ENCODE measurements around the gene ZNF662.
"Not testable (repeated sequence)": the region's sequence is repeated elsewhere in the genome, so short reads cannot be mapped to it uniquely, and the experiment has no call there.

Gene ZNF662

DNA sequence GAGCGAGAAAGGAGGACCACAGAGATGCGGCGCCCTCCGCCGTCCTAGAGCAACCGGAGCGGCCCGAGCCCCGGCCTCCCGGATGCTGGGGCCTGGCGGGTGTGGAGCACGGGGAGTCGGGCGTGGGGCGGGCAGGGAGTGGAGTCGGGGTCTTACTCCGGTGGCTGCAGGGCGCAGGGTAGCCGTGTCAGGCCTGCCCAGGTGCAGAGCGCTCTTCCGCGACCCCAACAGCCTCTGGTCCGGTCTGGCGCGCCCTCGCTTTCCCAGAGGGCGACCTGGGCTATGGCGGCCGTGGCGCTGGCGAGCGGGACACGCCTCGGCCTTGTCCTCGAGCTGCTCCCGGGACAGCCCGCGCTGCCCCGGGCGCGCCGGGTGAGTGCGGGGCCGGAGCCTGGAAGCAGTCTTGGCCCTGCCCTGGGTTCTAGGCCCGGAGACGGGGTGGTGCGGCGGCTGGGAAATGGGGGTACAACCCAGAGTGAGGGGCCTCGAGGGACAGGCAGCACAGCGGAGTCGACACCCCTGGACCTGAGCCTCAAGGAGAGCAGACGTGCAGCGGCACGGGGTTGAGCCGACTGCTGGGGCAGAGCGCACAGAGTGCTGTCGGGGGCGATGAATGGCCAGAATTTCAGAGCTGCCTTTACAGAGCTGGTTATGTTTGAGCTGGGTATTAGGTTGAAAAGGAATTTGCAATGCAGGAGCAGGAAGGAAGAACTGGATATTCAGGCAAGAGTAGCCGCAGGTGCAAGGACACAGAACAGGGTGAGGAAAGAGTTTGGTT lies at the start of gene ZNF662:
Gene ZNF662 (plus strand): TSS at position 73 of the 778 bp plus-strand sequence. CDS start 1,973 bp downstream, outside the sequence.
- DNase-seq (ENCODE audit: extremely low read depth in 1 of 2, low read depth in 1 of 2), result peak in 1 of 2 donors; percentile 6

DNA sequence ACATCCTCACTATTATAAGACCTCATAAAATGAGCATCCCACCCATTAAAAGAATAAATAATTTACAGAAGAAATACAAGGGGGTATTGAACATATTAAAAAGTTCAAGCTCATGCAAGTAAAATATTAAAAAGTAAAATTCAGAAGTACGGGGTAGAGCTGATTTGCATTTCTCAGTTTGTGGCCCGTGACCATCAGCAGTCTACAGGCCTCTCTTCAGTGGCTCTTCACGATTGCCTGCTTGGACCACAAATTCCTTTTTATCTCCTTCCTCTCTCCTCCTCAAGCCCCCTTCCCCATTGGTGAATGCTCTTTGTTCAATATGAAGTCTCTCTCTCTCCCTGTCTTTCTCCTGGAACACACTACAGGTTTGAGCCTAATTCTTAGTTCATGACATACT lies 49.4 kb upstream of the ZNF662 start:
- no peak for DNase-seq (ENCODE audit: extremely low read depth in 1 of 2, low read depth in 1 of 2)

DNA sequence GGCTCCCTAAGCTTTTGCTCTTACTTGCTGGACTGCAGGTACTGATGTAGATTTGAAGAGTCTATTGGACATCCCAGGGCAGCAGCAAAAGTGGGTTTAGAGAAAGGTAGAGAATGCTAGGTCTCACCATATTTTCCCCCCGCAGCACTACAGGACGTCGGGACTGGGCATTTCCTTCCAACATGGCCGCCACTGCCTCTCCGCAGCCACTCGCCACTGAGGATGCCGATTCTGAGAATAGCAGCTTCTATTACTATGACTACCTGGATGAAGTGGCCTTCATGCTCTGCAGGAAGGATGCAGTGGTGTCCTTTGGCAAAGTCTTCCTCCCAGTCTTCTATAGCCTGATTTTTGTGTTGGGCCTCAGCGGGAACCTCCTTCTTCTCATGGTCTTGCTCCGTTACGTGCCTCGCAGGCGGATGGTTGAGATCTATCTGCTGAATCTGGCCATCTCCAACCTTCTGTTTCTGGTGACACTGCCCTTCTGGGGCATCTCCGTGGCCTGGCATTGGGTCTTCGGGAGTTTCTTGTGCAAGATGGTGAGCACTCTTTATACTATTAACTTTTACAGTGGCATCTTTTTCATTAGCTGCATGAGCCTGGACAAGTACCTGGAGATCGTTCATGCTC lies 41.5 kb upstream of the ZNF662 start:
- DNase-seq (ENCODE audit: extremely low read depth in 1 of 2, low read depth in 1 of 2), result no peak

DNA sequence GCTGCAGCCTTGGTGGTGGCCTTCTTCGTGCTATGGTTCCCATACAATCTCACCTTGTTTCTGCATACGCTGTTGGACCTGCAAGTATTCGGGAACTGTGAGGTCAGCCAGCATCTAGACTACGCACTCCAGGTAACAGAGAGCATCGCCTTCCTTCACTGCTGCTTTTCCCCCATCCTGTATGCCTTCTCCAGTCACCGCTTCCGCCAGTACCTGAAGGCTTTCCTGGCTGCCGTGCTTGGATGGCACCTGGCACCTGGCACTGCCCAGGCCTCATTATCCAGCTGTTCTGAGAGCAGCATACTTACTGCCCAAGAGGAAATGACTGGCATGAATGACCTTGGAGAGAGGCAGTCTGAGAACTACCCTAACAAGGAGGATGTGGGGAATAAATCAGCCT lies 40.7 kb upstream of the ZNF662 start:
- DNase-seq (ENCODE audit: extremely low read depth in 1 of 2, low read depth in 1 of 2), result no peak

DNA sequence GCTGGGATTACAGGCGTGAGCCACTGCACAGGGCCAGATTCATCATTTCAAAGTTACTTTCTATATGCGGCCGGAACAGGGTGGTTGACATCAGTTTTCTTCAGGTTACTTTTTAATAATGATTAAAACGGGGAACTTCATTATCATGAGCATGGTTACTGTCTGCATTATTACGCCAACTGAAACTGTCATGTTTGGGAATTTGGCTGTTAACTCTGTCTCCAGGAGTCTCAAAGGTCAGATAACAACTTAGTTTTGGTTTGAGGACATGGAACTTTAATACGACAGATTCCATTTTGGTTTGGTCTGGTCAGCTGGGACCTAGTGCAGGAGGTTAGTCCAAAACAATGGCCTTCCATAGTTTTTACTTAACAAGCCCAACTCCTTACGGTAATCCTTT lies 38.8 kb upstream of the ZNF662 start:
- DNase-seq (ENCODE audit: extremely low read depth in 1 of 2, low read depth in 1 of 2), result no peak

DNA sequence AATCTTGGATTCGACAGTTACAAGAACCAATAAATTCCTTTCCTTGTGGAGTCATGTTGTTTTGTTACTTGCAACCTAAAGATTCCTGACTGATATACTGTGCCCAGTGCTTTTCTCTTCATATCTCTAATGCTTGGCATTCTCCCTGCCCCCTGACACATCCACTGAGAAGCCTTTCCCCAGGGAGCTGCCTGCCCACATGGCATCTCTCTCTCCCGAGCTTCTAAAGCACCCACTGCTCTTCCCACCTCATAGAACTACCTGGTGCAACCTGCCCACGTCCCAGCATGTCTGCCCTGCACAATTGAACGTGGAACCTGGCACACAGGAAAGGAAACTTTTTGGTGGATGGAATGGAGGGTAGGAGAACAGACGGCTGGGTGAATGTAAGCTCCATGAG lies 37.1 kb upstream of the ZNF662 start:
- no peak for DNase-seq (ENCODE audit: extremely low read depth in 1 of 2, low read depth in 1 of 2)

DNA sequence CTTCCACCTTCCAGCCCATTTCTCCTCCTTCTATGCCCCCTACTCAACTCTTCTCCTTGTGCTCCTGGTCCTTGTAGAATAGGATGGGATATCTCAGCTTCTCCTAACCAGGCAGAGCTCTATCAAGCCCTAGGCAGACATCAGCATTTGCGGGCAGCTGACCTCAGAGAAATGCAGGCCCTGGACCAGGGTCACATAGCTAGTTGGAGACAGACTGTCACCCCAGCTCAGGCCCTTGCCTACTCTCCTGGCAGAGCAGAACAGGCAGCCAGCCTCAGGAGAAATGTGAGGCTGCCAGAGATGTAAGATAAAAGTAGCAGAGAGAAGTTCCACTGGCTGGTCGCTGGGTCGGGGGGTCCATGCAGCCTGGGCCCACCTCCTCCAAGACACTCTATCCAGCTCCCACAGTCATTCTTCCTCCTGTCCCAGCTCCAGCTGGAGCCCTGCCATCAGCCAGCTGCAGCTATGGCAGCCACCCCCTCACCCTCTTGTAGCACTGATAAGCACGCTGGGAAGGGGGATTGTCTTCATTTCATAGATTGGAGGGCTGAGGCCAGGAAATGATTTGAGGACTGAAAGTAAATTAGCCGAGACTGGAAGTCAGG lies 34.2 kb upstream of the ZNF662 start:
- no peak for DNase-seq (ENCODE audit: extremely low read depth in 1 of 2, low read depth in 1 of 2)

DNA sequence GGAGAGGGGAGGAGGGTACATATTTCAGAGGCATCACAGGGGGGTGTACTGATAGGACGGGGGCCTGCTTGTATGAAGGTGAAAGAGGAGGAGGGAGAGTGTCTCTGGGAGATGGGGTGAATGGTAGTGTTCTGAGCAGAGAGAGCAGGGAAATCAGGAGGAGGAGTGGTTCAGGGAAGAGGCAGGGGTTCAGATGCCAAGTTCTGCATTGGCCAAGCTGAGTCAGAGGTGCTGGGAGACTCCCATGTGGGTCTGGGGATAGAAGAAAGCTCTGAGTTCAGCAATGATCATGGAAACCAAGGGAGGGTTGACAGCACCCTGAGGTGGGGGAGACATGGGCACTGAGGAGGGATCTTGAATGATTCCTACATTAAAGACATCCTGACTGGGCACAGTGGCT lies 33.2 kb upstream of the ZNF662 start:
- no peak for DNase-seq (ENCODE audit: extremely low read depth in 1 of 2, low read depth in 1 of 2)

DNA sequence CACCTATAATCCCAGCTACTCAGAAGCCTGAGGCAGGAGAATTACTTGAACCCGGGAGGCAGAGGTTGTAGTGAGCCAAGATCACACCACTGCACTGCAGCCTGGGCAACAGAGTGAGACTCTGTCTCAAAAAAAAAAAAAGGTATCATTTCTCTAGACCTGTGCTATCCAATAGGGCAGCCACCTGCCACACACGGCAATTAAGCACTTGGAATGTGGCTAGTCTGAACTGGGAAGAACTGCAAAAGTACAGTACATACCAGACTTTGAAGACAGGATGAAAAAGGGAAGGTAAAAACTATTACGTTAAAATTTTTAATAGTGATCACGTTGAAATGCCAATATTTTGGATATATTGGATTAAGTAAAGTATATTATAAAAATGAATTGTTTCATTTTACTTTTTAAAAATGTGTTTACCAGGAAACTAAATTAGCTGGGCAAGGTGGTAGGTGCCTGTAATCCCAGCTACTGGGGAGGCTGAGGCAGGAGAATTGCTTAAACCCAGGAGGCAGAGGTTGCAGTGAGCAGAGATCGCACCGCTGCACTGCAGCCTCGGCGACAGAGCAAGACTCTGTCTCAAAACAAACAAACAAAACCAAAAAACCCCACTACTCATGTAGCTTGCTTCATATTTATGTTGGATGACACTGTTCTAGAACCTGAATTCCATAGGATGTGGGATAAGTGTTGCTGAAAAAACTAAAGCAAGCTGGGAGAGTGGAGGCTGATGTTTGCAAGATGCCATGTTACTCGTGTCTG lies 32.5 kb upstream of the ZNF662 start:
- DNase-seq (ENCODE audit: extremely low read depth in 1 of 2, low read depth in 1 of 2), result no peak

DNA sequence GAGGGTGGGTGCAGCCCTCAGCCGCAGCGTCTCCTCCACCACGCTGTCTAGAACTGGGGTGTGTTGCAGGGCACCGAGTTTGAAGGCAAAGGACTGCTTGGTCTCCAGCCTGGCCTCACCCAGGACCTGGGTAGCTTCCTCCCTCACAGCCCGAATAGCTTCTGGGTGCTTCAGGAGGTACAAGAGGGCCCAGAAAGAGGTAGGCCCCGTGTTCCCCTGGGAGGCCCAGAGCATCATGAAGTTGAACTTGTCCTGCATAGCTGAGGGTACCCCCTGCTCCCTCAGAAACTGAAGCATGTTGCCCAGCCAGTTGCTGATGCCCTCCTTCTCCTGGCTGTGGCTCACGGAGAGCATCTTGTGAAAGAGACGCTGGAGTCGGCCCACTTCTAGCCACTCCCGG lies 31.2 kb upstream of the ZNF662 start:
- no peak for DNase-seq (ENCODE audit: extremely low read depth in 1 of 2, low read depth in 1 of 2)

DNA sequence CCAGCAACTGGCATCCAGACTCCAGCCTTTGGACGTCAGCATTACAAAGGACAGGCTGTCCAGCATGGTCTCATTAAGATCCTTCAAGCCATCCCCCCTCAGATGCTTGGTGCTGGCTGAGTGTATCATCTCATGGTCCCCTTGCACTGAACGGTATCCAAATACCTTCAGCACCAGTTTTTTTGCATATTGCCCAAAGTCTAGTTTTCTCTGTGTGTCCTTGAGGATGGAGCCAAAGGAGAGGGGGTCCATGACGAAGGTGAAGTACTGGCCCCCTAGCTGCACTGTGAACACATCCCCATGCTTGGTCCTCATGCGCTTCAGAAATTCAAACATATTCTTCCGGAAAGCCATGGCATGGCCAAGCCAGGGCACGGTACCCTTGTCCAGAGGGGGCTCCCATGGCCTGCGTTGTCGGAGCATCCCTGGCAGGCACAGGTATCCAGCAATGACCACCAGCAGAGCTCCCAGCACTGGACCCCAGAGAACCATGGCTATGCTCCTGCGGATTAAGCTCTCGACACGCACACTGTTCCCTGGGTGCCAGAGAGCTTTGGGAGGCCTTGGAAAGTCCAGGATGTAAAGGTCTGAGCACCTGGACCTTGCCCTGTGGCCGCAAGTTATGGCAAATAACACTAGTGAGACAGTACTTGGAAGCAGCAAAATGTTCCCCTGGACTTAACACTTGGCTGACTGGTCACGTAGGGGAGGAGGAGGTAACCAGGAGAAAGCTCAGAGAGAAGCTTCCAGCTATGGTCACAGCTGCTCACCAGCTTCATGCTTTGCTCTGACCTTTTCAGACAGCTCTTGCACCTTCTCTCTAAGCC lies 30.4 kb upstream of the ZNF662 start, which contains the start of gene CYP8B1:
Gene CYP8B1 (minus strand): TSS at position 555 of the 827 bp plus-strand sequence. CDS start 63 bp downstream, at position 492.
- no peak for DNase-seq (ENCODE audit: extremely low read depth in 1 of 2, low read depth in 1 of 2)

DNA sequence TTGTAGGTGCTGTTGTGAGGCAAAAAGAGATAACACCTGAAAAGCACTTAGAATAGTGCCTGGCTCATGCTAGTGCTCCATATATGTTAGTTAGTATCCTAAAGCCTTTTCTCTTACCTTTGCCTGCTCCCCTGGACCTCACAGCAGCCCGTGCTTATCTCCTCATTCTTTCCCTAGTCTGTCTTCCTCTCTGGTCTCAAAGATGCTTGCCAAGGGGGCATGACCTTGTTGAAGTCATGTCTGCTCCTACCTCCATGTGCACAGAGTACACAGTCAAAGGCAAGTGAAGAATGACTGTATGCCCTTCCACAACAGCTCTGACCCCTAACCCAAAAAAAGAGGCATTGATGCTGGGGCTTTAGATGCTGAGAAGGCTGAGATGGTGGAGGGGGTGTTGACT lies 29.5 kb upstream of the ZNF662 start:
- DNase-seq (ENCODE audit: extremely low read depth in 1 of 2, low read depth in 1 of 2), result no peak

DNA sequence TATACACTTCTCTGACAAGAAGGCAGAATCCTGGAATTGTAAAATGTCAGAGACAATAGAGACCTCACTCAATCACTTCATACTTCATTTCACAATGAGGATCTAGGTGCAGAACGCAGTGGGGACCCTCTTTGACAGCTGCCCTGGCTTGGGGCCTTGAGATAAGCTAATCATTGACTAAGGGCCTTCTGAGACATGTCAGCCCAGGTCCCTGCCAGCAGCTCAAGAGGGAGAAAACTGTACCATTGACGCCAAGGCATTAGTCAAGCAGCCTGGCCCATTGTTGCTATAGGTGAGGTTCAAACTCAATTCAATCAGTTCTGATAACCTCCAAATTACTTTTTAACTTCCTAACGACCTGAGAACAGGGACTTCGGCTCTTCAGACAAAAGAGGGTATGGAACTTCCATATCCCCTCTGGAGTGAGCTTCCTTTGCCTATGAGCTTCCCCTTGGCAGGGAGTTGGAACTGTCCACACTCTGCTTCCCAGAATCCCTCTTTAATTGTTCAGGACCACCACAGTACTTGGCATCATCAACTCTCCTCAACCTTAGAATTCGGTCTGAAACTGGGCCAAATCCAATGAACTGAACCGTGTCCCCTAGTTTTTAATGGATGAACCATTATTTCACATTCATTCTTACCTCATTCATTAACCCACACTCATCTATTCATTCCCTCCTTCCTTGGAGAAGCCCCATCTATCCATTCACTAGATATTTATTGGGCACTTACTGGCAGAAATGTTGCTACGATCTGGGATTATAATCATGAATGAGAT lies 28.8 kb upstream of the ZNF662 start:
- DNase-seq (ENCODE audit: extremely low read depth in 1 of 2, low read depth in 1 of 2), result no peak

DNA sequence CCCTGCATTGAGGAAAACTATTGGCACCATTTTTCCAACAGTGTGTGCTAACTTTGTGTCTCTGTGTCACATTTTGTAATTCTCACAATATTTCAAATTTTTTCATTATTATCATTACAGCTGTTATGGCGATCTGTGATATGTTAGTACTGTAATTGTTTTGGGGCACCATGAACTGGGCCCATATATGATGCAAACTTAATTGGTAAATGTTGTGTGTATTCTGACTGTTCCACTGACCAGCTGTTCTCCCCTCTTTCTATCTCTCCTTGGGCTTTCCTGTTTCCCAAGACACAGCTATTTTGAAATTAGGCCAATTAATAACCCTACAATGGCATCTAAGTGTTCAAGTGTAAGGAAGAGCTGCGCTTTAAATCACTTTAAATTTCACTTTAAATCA lies 28.1 kb upstream of the ZNF662 start:
- DNase-seq (ENCODE audit: extremely low read depth in 1 of 2, low read depth in 1 of 2), result no peak

DNA sequence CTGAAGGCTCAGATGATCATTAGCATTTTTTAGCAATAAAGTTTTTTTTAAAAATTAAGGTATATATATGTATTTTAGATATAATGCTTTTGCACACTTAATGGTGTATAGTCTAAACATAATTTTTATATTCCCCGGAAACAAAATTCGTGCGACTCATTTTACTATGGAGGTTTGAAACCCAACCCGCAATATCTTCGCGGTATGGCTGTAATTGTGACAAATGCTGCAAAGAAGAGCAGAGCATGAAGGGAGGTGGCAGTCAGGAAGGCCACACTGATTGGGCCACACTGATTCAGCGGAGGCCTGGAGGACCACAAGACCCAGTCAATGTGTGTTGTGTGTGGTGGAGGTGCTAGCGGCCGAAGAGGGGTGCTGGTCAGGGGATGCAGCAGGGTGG lies 25.8 kb upstream of the ZNF662 start:
- DNase-seq (ENCODE audit: extremely low read depth in 1 of 2, low read depth in 1 of 2), result no peak

DNA sequence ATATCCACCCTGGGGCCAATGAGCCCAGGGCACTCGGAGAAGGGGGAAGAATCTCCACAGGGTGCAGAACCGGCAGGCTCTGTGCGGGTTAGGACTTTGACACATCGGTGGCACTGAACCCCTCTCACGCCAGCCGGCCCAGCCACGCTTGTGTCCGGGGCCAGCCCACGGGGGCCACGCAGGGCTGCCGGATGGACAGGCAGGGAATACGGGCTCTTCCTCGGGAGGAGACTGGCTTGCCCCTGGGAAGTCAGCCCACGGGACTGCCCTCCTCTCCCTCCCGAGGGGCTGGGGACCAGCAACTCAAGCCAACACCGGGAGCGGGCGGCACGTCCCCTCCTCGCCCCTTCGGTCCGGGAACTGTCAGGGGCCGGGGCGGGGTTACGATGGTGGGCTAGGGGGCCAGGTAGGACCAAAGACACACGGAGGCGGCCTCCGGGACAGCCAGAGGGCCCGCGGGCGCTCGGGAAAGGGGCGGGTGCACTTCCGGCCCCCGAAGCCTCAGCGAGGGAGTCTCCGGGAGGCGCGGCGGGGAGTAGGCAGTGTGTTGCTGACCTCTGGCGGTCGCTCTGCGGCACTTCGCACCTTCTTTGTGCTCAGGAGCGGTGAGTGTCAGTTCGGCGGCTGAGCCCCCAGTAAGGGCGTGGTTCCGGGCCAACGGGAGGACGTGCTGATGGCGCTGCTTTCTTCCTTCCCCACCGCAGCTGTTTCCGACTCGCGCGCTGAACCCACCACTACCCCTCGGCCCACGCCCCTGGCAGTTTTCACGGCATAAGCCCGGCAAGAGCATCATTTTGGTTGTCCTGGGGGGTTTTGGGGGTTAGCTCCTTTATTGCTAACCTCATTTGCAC lies 25.1 kb upstream of the ZNF662 start:
- peak; percentile 70 to 78 for DNase-seq (ENCODE audit: extremely low read depth in 1 of 2, low read depth in 1 of 2)

DNA sequence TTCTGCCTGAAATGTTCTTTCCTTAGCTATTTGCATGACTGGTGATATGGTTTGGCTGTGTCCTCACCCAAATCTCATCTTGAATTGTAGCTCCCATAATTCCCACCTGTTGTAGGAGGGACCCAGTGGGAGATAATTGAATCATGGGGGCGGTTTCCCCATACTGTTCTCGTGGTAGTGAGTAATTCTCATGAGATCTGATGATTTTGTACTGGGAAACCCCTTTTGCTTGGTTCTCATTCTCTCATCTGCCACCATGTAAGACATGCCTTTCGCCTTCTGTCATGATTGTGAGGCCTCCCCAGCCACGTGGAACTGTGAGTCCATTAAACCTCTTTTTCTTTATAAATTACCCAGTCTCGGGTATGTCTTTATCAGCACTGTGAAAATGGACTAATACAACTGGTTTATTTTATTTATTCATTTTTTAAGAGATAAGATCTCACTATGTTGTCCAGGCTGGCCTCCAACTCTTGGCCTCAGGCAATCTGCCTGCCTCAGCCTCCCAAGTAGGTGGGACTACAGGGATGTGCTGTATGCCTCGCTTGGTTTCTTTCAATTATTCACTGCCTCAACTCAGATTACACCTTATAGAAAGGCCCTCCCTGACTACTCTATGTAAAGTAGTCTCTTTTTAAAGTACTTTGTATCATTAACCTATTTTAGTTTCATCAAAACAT lies 22.6 kb upstream of the ZNF662 start:
- not testable (repeated sequence) for DNase-seq (ENCODE audit: extremely low read depth in 1 of 2, low read depth in 1 of 2)

DNA sequence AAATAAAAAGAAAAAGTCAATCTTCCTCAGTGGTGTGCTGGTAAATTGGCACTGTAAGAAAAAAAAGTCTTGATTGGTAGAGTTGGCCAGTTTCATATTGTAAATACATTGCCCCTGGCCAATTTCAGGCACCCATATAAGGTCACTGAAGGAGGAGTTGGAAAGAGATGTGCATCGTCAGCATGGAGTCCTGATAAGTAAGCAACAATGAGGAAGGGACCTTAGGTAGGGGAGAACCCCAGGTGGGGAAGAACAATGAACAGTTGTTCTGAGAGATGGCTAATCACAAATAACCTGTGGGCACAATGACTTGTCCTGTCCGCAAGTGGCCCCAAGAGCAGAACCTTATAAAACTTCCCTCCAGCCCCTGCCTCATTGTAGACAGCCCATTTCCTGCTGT lies 21.6 kb upstream of the ZNF662 start:
- DNase-seq (ENCODE audit: extremely low read depth in 1 of 2, low read depth in 1 of 2), result no peak
